Hepatocyte (in vitro differentiated cells): ENCODE results near the gene FPR1. TPM values are rescaled to one million over a fixed set of nuclear protein-coding genes. Genes with fewer than 3 reads are reported as not detected.

Experiments
- DNase-seq: peaks from one replicate; pipeline ENCODE4 v3.0.0-alpha.2; 2016; ENCODE audit warnings: low spot score
- H2AFZ ChIP-seq: fragments of 200-600 bp; sonication (generic); 2 replicates; pipeline ENCODE4 v1.6.0; 2016; ENCODE audit warnings: antibody characterized with exemption, mild to moderate bottlenecking
- H3K27ac ChIP-seq: fragments of 200-600 bp; sonication (generic); 2 replicates; pipeline ENCODE4 v1.5.1; 2016; ENCODE audit warnings: mild to moderate bottlenecking
- H3K27me3 ChIP-seq: fragments of 200-600 bp; sonication (generic); 2 replicates; pipeline ENCODE4 v1.6.1; 2016
- H3K36me3 ChIP-seq: fragments of 200-600 bp; sonication (generic); replicated peaks from 2 replicates; pipeline ENCODE4 v1.5.1; 2016; ENCODE audit warnings: low read depth; ENCODE audit not compliant: insufficient read depth
- H3K4me1 ChIP-seq: fragments of 200-600 bp; sonication (generic); 2 replicates; pipeline ENCODE4 v1.5.1; 2016; ENCODE audit warnings: mild to moderate bottlenecking, moderate library complexity; ENCODE audit not compliant: insufficient read depth
- H3K4me2 ChIP-seq: fragments of 200-600 bp; sonication (generic); 2 replicates; pipeline ENCODE4 v1.6.0; 2016
- H3K4me3 ChIP-seq: fragments of 200-600 bp; sonication (generic); 2 replicates; pipeline ENCODE4 v1.5.1; 2016; ENCODE audit warnings: mild to moderate bottlenecking
- H3K79me2 ChIP-seq: fragments of 200-600 bp; sonication (generic); 2 replicates; pipeline ENCODE4 v1.6.0; 2017; ENCODE audit warnings: mild to moderate bottlenecking
- H3K9me2 ChIP-seq: fragments of 200-600 bp; sonication (generic); replicated peaks from 2 replicates; pipeline ENCODE4 v1.6.0; 2017; ENCODE audit warnings: mild to moderate bottlenecking; ENCODE audit not compliant: insufficient read depth
- H3K9me3 ChIP-seq: fragments of 200-600 bp; sonication (generic); 2 replicates; pipeline ENCODE4 v1.5.1; 2016; ENCODE audit warnings: low read depth, mild to moderate bottlenecking
- H4K20me1 ChIP-seq: fragments of 200-600 bp; sonication (generic); 2 replicates; pipeline ENCODE4 v1.6.0; 2016; ENCODE audit warnings: mild to moderate bottlenecking; ENCODE audit not compliant: insufficient read depth, poor library complexity, severe bottlenecking
- EZH2 ChIP-seq: fragments of 200-600 bp; sonication (generic); IDR thresholded peaks from 2 replicates; pipeline ENCODE4 v1.6.1; 2016; ENCODE audit warnings: antibody characterized with exemption, mild to moderate bottlenecking, borderline replicate concordance
- EZH2phosphoT487 ChIP-seq: fragments of 200-600 bp; sonication (generic); IDR thresholded peaks from one replicate; pipeline ENCODE4 v1.6.1; 2018; ENCODE audit warnings: antibody characterized with exemption, mild to moderate bottlenecking, low read depth, moderate library complexity; ENCODE audit not compliant: unreplicated experiment, severe bottlenecking
- WGBS: methylation state at CpG from one replicate; pipeline ENCODE4 v1.1.6; 2016; ENCODE audit warnings: low lambda C conversion rate; ENCODE audit errors: missing lambda C conversion rate; 5-methylcytosine and 5-hydroxymethylcytosine counted together
- polyA plus RNA-seq: library from polyadenylated mRNA; unstranded; fragments of >200 nt; fragmentation: Nextera tagmentation; extraction: Ambion mirVana; gene quantifications from 2 replicates; pipeline ENCODE4 v1.2.1, GENCODE V29; 2016
- total RNA-seq: library from RNA; depleted of rRNA; stranded (reverse); fragments of >200 nt; gene quantifications from 2 replicates; pipeline ENCODE4 v1.2.3, GENCODE V29; 2014
- TF ChIP-seq, protein P1 (sequence below): fragments of 200-600 bp; sonication (generic); IDR thresholded peaks from 2 replicates; pipeline ENCODE4 v1.5.1; 2016; ENCODE audit warnings: antibody characterized with exemption, mild to moderate bottlenecking; ENCODE audit not compliant: poor library complexity

FPR1 gene
- total and polyA plus RNA-seq, 2 experiments from 2014 or later = 0.53 to 2.6 TPM

GRCh38 chr19:51772977-51773376 is 21.3 kb upstream of the FPR1 start:
- DNase-seq = no peak
- 59% methylated on average over 6 of the region's 6 CpGs for WGBS
- H3K27me3 ChIP-seq = no peaks in the 10 kb centered on the region
- no peak overlapping the region for H3K4me3 ChIP-seq
- H3K4me1 ChIP-seq = no peaks in the 10 kb centered on the region
- no peaks in the 10 kb centered on the region for H3K79me2 ChIP-seq
- no peaks in the 10 kb centered on the region for H4K20me1 ChIP-seq
- no peaks in the 10 kb centered on the region for H3K9me3 ChIP-seq
- H2AFZ ChIP-seq = no peak overlapping the region
- no peaks in the 10 kb centered on the region for H3K9me2 ChIP-seq
- TF ChIP-seq EZH2 = no peak
- TF ChIP-seq, protein P1, sequence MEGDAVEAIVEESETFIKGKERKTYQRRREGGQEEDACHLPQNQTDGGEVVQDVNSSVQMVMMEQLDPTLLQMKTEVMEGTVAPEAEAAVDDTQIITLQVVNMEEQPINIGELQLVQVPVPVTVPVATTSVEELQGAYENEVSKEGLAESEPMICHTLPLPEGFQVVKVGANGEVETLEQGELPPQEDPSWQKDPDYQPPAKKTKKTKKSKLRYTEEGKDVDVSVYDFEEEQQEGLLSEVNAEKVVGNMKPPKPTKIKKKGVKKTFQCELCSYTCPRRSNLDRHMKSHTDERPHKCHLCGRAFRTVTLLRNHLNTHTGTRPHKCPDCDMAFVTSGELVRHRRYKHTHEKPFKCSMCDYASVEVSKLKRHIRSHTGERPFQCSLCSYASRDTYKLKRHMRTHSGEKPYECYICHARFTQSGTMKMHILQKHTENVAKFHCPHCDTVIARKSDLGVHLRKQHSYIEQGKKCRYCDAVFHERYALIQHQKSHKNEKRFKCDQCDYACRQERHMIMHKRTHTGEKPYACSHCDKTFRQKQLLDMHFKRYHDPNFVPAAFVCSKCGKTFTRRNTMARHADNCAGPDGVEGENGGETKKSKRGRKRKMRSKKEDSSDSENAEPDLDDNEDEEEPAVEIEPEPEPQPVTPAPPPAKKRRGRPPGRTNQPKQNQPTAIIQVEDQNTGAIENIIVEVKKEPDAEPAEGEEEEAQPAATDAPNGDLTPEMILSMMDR = no peak
- TF ChIP-seq EZH2phosphoT487 = no peak
- H3K4me2 ChIP-seq = no peak overlapping the region
- H3K36me3 ChIP-seq = no peaks in the 10 kb centered on the region
- no peak overlapping the region for H3K27ac ChIP-seq

DNA sequence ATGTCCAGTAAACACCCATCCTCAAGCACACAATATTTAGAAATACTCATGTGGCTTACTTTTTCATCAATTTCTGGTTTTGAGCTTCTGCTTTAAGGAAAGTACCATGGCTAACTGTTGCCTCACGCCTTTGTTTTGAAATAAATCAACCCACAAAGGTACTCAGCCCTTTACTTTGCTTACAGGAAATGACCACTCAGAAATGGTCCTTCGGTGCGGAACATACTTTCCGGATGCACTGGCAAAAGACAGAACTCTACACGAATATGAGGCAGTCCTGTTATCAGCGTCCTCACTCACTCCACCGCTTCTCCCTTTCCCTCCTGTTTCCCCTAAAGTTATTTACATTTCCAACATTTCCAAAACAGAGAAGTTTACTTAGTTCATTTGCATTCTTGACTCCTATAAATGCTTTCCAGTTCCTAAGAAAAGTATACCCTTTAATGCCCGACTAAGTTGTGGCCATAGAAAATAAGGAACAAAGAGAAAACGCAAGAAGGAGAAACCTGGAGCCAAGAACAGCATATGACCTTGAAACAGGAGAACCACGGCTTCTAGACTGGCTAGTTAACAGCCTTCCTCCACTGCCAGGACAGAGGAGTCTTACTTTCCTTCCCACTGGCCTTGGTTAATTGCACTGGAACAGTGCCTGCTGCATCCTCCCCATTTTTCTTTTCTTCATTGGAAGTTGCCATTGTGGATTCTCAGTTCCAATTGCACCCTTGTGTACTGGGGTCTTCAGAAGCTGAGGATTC is 19.9 kb upstream of the FPR1 start:
- H2AFZ ChIP-seq = no peak overlapping the region
- H4K20me1 ChIP-seq = no peaks in the 10 kb centered on the region
- no peak overlapping the region for H3K4me3 ChIP-seq
- no peaks in the 10 kb centered on the region for H3K79me2 ChIP-seq
- H3K36me3 ChIP-seq = no peaks in the 10 kb centered on the region
- TF ChIP-seq EZH2phosphoT487 (no peak), EZH2 (no peak)
- TF ChIP-seq, protein P1 = no peak
- H3K9me2 ChIP-seq = no peaks in the 10 kb centered on the region
- no peak overlapping the region for H3K4me2 ChIP-seq
- H3K4me1 ChIP-seq = no peaks in the 10 kb centered on the region
- WGBS = 69% methylated on average over 10 of the region's 10 CpGs
- no peak overlapping the region for H3K27ac ChIP-seq
- no peaks in the 10 kb centered on the region for H3K9me3 ChIP-seq
- H3K27me3 ChIP-seq = no peaks in the 10 kb centered on the region
- no peak for DNase-seq

GRCh38 chr19:51766461-51766860 is 14.8 kb upstream of the FPR1 start:
- H4K20me1 ChIP-seq = no peaks in the 10 kb centered on the region
- no peak overlapping the region for H3K4me3 ChIP-seq
- no peaks in the 10 kb centered on the region for H3K9me3 ChIP-seq
- DNase-seq = no peak
- H3K9me2 ChIP-seq = no peaks in the 10 kb centered on the region
- H3K27ac ChIP-seq = no peak overlapping the region
- H3K4me1 ChIP-seq = no peaks in the 10 kb centered on the region
- H3K27me3 ChIP-seq = no peaks in the 10 kb centered on the region
- H2AFZ ChIP-seq = no peak overlapping the region
- WGBS = 85% methylated on average over 5 of the region's 5 CpGs
- no peaks in the 10 kb centered on the region for H3K36me3 ChIP-seq
- no peaks in the 10 kb centered on the region for H3K79me2 ChIP-seq
- no peak overlapping the region for H3K4me2 ChIP-seq
- TF ChIP-seq, protein P1 = no peak
- TF ChIP-seq EZH2 (no peak), EZH2phosphoT487 (no peak)
